NCI-H345 treated with DMSO at 0.1 percent for 48 hours (cell line): ENCODE measurements around the gene PROX1.
A peak's percentile ranks its signal among the peaks of the same experiment; 100 is the strongest.

Experiments used
- DNase-seq: peaks from one replicate; lab custom pipeline; 2025; ENCODE audit not compliant: unreplicated experiment; lab: John Stamatoyannopoulos, UW

The PROX1 gene

DNA sequence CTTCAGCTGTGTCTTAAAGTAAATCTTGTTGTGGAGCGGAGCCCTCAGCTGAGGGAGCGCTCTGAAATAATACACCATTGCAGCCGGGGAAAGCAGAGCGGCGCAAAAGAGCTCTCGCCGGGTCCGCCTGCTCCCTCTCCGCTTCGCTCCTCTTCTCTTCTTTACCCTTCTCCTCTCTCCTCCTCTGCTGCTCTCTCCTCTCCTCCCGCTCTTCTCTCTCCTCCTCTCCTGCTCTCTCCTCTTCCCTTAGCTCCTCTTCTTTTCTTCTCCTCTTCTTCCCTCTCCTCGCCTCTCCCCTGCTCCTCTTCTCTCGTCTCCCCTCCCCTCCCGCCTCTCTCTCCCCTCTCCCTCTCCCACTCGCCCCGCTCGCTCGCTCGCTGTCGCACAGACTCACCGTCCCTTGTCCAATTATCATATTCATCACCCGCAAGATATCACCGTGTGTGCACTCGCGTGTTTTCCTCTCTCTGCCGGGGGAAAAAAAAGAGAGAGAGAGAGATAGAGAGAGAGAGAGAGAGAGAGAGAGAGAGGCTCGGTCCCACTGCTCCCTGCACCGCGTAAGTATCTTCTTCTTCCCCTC lies at the start of gene PROX1:
PROX1 (plus strand) TSS at position 47 of the 580 bp plus-strand sequence. CDS start 8,563 bp downstream, outside the sequence.
- DNase-seq, result peak; percentile 77

GRCh38 chr1:213938776-213939175 lies 49.0 kb upstream of the PROX1 start:
- DNase-seq, result no peak

- no peak for DNase-seq
Observed at GRCh38 chr1:213939888-213940287, 47.9 kb upstream of the PROX1 start.

- DNase-seq, result no peak
Observed at GRCh38 chr1:213940947-213941346, 46.8 kb upstream of the PROX1 start.

GRCh38 chr1:213942061-213942460 lies 45.7 kb upstream of the PROX1 start:
- no peak for DNase-seq

- peak; percentile 8 for DNase-seq
Observed at GRCh38 chr1:213947200-213947801, 40.5 kb upstream of the PROX1 start.

DNA sequence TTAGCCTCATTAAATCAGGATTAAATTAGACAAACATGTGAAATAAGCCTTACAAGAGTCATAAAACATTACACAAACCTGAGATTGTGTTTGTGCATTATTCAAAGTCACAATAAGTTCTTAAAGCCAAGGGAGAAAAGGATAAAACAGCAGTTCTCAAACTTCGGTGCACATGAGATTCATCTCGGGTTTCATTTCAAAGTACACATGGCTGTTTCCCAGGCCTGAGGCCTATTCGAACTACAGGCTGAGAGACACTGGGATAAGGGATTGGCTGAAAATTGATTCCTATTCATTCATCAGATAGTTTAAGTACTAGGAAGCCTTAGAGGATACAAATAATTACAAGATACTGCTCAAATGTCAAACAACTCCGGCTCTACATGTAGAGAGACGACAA lies 35.9 kb upstream of the PROX1 start:
- DNase-seq, result no peak

DNA sequence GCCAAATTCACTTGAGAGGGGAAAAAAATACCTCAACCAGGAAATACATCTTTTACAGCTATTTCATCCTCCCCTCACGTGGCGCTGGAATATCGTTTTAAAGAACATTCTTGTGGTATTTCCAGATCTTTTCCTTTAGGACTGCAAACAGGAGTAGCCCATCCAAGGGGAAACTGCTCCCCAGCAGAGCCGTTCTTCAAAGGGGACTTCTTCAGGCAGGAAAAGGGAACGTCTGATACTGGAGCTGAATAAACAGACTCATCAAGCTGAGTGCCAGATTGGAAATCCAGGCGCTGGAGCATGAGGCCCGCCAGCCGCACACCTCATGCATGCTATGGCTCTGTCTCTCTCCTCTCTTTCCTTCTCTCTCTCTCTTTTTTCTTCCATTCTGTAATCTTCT lies 34.0 kb upstream of the PROX1 start:
- DNase-seq, result no peak

DNA sequence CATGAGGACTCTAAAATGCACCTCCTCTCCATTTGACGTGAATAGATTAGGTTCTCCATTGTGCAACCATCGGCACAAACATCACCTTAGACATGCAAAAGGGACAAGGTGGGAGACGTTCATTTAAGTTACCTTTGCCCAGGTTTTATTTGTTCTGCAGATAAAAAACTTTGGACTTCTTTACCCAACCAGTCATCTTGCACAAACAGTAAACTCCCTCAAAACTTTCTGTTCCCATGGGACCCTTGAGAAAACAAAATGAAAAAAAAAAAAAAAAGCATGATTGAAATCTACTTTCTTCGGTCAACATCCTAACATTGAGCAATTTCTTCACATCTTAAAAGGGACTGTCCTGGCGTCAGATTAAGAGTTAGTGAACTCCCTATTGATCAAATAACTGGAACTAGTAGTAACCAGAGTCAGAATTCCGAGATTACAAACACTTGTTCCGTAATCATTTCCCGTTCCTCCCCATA lies 31.4 kb upstream of the PROX1 start:
- DNase-seq, result no peak

- no peak for DNase-seq
Observed at GRCh38 chr1:213958346-213958745, 29.4 kb upstream of the PROX1 start.

DNA sequence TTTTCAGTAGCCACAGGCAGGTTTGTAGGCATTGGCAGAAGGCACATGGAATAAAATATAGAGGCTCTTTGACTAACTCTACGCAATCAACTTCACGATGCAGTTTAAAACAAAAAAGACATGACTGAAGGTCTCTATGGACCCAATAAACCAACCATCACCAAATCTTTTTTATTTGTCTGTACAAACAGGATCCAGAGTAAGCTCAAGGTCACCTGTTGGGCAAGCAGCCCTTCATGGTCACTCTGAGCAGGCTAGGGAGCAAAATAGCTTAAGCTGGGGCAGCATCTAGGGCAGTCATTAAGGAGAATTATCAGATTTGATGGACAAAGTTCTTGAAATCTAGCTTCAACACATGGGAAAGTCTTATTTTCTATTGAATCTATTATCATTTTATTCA lies 26.8 kb upstream of the PROX1 start:
- no peak for DNase-seq

GRCh38 chr1:213962508-213962907 lies 25.3 kb upstream of the PROX1 start:
- no peak for DNase-seq

GRCh38 chr1:213966122-213966521 lies 21.7 kb upstream of the PROX1 start:
- DNase-seq, result no peak

DNA sequence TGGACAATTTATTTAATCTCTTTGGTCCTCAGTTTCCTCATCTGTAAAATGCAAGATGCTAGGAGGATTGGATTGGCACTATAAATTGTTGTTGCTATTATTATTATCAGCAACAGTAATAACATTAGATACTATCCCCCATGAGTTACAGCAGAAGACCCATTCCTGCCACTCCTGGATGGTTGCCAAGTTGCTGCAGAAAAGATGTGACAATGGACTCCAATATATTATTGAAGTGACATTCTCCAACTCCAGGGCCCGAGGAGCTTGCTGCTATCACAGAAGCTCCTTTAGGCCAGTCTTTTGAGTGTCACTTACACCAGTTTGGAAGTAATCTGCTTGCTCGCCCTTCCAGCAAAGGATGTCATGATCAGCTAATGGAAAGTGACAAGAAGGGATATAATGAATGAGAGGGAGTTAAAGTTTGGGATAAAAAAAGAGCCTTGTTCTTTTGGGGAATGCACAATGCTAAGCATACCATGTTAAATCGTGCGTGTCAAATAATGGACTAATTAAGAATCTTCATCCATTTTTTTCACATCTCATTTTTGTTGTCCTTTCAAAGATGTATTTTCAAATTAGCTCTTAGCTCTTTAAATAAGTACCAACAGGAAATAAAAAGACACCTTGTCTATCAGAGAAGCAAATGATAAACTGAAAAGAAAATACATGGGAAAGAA lies 19.5 kb upstream of the PROX1 start:
- no peak for DNase-seq

DNA sequence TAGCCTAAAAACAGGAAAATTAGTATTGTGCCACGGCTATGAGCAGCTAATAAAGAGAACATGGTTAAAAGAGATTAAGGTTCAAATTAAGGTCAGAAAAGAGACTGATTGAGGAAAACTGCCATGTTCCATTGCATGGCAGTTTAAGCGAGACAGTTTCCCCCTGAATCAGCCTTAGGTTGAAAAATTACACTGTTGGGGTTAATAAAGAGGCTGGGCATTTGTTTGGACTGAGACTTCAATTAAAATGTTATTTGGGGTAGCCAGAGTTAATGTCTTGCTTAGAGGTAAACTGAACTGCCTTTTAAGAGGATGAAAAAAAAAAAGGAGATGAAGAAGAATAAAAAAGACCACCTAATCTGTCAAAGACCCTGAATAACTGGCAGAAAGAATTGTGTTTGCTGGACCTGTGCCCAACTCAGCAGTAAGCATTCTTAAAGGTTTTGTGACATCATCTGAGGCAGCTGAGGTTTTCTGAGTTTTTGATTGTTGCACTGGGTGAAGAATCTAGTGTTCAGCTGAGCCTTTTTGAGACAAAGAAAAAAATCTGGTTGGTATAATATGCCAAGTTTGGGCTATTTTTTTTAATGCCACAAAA lies 17.7 kb upstream of the PROX1 start:
- DNase-seq, result no peak

DNA sequence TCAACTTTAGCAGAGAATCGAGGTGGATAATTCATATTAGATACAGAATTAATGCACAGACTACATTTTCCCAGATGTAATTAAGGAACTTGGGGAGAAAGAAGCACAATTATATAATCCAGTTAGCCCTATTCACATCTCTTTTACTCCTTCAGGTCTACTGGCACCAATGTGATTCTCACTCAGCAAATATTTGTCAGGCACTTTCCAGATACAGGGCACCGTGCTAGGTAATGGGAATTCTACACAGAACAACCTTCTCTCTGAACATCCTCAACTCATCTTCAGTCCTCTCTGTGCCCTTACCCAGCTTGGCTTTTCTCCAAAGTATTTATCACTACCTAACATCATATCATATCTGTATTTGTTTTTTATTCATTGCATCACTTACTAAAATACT lies 15.6 kb upstream of the PROX1 start:
- no peak for DNase-seq

- DNase-seq, result no peak
Observed at GRCh38 chr1:213973129-213973528, 14.6 kb upstream of the PROX1 start.

GRCh38 chr1:213976665-213977485 lies 10.9 kb upstream of the PROX1 start:
- DNase-seq, result no peak

GRCh38 chr1:213977486-213977842 lies 10.3 kb upstream of the PROX1 start:
- no peak for DNase-seq

- DNase-seq, result no peak
Observed at GRCh38 chr1:213977909-213978308, 9.9 kb upstream of the PROX1 start.
